KOPT-K1 (cell line): ENCODE results near the gene SLC35A5.
"Not testable (repeated sequence)": the region's sequence is repeated elsewhere in the genome, so short reads cannot be mapped to it uniquely, and the experiment has no call there.

Experiments used
- H3K27ac ChIP-seq: fragments of 200-600 bp; sonication (generic); 2 replicates; pipeline ENCODE4 v1.5.1; 2016; ENCODE audit warnings: antibody characterized with exemption, mild to moderate bottlenecking, low read depth, low read length; ENCODE audit not compliant: poor library complexity, severe bottlenecking
- H3K36me3 ChIP-seq: fragments of 200-600 bp; sonication (generic); 2 replicates; pipeline ENCODE4 v1.5.1; 2017; ENCODE audit warnings: antibody characterized with exemption, mild to moderate bottlenecking, low read length, moderate library complexity; ENCODE audit not compliant: insufficient read depth
- H3K9me3 ChIP-seq: fragments of 200-600 bp; sonication (generic); 2 replicates; pipeline ENCODE4 v1.5.1; 2017; ENCODE audit warnings: antibody characterized with exemption, low read length, mild to moderate bottlenecking; ENCODE audit not compliant: insufficient read depth, poor library complexity, severe bottlenecking

SLC35A5 gene

DNA sequence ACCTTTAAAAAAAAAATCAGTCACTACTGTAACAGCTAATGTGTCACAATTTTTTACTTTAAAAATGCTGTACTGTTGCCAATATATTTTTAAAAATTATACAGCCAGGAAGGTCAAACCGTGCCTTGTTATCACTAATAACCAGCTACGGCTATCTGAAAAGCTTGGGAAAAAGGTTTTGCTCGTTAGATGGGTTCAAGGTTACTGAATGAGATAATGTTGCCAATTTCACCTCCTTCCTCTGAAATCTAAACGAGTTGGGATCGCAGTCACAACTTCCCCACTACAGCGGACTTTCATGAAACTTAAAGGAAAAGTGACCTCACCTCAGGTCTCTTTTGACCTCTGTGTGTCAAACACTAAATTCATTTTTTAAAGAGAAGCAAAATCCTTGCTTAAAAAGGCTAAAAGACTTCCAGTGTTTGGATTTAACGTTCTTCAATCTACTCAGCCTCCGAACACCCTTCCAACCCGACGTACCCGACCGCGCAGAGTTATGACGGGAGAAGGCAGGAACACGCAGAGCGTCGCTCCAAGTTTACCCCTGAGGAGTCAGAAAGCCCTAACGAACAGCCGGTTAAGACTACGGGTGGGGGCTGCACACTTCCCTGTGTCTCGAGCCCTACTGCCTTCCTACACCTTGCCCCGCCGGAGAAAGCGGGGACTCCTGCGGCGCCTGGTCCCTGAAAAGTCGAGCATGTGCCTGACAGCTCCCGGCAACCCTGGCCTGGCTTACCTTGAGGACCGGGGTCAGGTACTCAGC, 943 bp upstream of the SLC35A5 start:
- Histone ChIP-seq H3K9me3 (no peaks in the 10 kb centered on the region), H3K36me3 (peaks cover 15% of the 10 kb centered on the region), H3K27ac (peak overlapping the region; percentile 86)

DNA sequence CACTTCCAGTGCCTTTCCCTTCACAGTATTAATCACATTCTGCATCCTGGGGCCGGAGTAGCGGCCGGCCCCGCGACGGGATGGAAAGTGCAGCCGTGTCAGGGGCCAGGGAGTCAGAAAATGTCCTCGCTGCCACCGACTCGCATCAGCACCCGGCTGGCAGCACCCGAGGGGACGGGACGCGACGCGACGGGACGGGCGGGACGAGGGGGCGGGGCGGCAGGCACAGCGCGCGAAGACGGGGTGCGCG, 436 bp upstream of the SLC35A5 start:
- peaks cover 19% of the 10 kb centered on the region for H3K36me3 ChIP-seq
- H3K9me3 ChIP-seq = no peaks in the 10 kb centered on the region
- H3K27ac ChIP-seq = peak overlapping the region; percentile 86

DNA sequence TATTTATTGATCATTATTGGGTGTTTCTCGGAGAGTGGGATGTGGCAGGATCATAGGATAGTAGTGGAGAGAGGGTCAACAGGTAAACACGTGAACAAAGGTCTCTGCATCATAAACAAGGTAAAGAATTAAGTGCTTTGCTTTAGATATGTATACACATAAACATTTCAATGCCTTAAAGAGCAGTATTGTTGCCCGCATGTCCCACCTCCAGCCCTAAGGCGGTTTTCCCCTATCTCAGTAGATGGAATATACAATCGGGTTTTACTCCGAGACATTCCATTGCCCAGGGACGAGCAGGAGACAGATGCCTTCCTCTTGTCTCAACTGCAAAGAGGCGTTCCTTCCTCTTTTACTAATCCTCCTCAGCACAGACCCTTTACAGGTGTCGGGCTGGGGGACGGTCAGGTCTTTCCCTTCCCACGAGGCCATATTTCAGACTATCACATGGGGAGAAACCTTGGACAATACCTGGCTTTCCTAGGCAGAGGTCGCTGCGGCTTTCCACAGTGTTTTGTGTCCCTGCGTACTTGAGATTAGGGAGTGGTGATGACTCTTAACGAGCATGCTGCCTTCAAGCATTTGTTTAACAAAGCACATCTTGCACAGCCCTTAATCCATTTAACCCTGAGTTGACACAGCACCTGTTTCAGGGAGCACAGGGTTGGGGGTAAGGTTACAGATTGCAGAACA, 2.5 kb downstream of the SLC35A5 start:
- not testable (repeated sequence) for H3K27ac ChIP-seq, H3K9me3 ChIP-seq
- H3K36me3 ChIP-seq = peaks cover 25% of the 10 kb centered on the region

DNA sequence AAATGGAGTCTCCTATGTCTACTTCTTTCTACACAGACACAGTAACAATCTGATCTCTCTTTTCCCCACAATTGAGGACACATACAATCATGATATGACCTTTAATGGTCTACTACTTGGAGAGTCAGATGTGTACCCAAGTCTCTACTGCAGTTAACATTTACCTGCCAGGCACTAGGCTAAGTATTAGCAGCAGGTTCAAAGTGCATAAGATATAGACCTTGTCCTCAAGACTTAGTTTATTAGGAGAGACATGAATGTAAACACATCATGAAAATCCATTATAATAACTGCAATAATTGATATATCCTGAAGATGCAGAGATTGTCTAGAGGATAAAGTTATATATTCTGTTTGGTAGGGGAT, 3.1 kb downstream of the SLC35A5 start:
- no peak overlapping the region for H3K27ac ChIP-seq
- peaks cover 30% of the 10 kb centered on the region for H3K36me3 ChIP-seq
- H3K9me3 ChIP-seq = no peaks in the 10 kb centered on the region

DNA sequence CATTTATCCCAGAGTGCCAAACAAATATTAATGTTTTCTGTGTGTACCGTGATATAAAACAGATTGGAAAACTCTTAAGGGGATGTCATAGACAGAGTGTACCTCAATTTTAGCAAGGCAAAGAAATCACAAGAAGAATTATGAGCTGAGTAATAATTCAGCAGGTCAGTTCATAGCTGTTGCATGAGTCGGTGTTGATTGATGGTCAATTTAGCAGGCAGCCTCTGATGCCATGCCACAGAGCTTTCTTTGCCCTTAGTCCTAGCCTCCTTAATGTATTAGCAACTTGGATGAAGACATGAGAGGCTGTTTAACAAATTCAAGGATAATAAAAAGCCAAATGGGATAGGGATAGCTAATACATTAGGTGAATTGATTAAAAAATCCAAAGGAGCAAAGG, 6.8 kb downstream of the SLC35A5 start:
- Histone ChIP-seq H3K27ac (no peak overlapping the region), H3K9me3 (no peaks in the 10 kb centered on the region), H3K36me3 (peaks cover 61% of the 10 kb centered on the region)

DNA sequence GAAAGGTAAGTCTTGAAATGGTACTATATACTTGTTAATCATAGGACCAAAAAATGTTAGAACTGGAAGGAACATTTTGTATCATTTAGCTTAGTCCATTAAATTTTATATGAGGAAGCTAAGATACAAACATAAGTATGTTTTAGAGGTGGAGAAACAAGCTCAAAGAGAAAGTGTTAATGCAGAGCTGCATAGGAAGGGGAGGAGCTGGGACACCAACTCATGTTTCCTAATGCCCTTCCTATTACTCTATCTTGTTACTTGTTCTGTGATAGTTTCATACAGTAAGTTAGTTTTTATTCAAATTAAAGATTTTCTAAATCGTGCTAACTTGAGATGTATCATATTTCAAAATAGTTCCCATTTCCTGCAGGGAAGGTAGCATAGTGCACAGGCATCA, 7.4 kb downstream of the SLC35A5 start:
- peaks cover 67% of the 10 kb centered on the region for H3K36me3 ChIP-seq

DNA sequence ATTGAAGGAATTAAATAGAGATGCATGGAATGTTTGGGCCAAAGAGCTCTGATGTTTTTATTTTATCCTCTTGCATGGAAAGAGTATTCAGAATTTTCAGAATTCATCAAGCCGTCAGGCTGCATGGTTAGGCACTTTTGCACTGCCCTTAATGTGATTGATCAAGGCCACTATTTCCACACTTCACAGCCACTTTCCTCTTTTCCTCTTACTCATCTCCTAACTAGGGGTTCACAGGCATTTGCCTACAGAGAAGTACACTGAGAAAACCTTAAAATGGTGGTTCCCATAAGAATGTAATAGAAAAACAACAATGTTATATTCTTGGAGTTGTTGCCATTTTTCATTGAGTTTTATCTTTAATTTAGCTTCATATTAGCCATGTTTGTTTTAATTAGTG, 10.9 kb downstream of the SLC35A5 start:
- peaks cover 66% of the 10 kb centered on the region for H3K36me3 ChIP-seq
- no peaks in the 10 kb centered on the region for H3K9me3 ChIP-seq
- no peak overlapping the region for H3K27ac ChIP-seq

More for the DNA sequence above, 7.4 kb downstream of the SLC35A5 start:
- Histone ChIP-seq H3K9me3 (no peaks in the 10 kb centered on the region), H3K27ac (no peak overlapping the region)

DNA sequence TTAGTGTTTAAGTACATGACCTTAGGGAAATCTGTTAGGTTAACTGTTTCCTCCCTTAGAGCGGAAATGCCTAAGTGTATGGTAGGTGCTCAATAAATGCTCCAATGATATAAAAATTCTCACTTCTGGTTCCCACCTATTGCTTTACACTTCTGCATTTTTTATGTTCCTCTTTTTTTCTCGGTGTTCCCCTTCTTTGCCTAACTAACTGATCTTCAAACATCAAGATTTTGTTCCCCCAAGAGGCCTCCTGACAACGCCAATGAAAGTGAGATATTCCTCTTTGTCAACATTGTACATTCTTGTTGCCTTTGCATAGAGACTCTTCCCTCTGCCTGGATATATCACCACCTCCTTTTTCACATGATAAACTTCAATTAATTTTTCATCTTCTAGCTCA, 17.4 kb downstream of the SLC35A5 start:
- H3K36me3 ChIP-seq = peaks cover 62% of the 10 kb centered on the region
- no peak overlapping the region for H3K27ac ChIP-seq
- no peaks in the 10 kb centered on the region for H3K9me3 ChIP-seq

DNA sequence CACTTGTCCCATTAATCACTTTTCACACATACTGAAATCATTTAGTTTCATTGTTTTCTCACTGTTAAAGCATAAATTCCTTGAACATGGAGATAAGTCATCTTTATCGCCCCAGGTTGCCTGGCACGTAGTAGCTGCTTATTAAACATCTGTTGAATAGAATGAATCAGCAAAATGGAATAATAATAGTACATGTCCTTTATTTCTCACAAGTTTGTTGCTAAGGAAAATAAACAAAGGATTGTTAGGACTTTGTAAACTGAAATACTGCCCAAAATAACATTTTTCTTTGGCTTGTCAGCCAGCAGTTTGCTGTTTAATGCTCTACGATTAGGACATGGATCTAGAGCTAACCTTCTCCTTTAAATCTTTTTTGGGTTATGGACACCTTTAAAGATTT, 17.9 kb downstream of the SLC35A5 start:
- Histone ChIP-seq H3K36me3 (peaks cover 62% of the 10 kb centered on the region), H3K9me3 (no peaks in the 10 kb centered on the region), H3K27ac (no peak overlapping the region)

DNA sequence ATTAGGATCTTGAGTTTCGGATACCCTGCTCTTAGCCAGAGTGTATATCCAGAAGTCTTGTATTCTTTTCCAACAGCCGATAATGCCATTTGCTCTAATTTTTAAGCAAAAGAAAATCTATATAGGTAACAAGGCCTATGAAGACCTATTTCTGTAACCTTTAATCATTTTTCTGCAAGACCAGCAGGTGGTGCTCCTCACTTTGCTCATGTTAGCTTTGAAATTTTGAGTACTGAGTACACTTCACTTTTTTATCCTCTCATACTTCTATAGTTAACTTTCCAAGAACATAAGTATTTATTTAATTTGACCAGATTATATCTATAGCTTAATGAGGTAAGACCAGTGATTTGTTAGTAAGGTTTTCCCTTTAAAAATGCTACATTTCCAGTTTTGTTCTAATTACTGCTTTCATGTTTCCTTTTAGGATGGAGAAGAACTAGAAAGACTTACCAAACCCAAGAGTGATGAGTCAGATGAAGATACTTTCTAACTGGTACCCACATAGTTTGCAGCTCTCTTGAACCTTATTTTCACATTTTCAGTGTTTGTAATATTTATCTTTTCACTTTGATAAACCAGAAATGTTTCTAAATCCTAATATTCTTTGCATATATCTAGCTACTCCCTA, 20.5 kb downstream of the SLC35A5 start:
- no peak overlapping the region for H3K27ac ChIP-seq
- H3K36me3 ChIP-seq = peaks cover 68% of the 10 kb centered on the region
- H3K9me3 ChIP-seq = no peaks in the 10 kb centered on the region

DNA sequence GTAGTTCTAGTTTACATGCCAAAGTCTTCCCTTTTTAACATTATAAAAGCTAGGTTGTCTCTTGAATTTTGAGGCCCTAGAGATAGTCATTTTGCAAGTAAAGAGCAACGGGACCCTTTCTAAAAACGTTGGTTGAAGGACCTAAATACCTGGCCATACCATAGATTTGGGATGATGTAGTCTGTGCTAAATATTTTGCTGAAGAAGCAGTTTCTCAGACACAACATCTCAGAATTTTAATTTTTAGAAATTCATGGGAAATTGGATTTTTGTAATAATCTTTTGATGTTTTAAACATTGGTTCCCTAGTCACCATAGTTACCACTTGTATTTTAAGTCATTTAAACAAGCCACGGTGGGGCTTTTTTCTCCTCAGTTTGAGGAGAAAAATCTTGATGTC, 21.3 kb downstream of the SLC35A5 start:
- Histone ChIP-seq H3K36me3 (peaks cover 68% of the 10 kb centered on the region), H3K9me3 (no peaks in the 10 kb centered on the region), H3K27ac (no peak overlapping the region)

DNA sequence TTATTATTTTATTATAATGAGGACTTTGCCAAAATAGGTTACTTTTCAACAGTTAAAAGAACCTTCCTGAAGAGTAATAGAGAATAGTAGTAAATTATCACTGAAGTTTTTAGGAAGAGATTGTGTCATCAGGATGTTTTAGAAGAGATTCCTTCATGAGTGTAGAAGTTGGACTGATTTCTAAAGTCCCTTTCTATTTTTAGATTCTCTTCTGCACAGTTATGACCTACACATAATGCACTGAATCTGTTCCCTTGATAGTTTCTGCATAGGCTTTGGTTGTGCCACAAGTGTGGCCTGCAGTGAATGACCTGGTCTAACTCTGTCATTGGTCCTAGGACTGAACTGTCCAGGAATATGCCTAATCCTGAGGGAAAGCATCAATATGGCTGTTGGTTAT, 23.9 kb downstream of the SLC35A5 start:
- Histone ChIP-seq H3K9me3 (no peaks in the 10 kb centered on the region), H3K27ac (no peak overlapping the region), H3K36me3 (peaks cover 49% of the 10 kb centered on the region)

DNA sequence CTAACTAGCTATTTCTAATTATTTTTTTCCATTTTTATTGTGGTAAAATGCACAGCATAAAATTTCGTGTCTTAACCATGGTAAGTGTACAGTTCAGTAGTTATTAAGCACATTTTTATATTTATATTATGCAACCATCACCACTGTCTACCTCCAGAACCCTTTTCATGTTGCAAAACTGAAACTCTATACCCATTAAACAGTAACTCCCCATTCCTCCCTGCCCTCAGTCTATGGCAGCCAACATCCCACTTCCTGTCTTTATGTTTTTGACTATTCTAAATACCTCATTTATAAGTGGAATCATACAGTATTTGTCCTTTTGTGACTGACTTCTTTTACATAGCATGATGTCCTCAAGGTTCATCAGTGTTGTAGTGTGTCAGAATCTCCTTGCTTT, 25.5 kb downstream of the SLC35A5 start:
- Histone ChIP-seq H3K9me3 (no peaks in the 10 kb centered on the region), H3K27ac (no peak overlapping the region), H3K36me3 (peaks cover 37% of the 10 kb centered on the region)

DNA sequence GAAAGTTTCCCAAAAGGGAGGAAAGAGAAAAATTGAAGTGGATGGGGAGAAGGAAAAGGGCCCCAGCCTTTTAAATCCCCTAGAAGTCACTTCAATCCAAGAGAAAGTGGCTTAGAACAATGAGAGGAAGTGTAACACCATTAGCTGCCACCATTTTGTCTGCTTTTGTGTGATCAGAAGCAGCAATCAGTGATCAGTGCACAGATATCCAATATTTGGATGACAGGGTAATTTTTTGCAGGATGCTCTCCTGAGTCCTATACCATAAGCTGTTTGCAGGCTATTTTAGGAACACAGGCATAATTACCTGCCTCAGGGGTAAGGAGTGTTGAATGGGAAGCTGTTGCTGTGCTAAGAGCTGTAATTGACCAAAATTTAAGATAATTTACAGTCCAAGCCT, 31.4 kb downstream of the SLC35A5 start:
- Histone ChIP-seq H3K36me3 (no peaks in the 10 kb centered on the region; the same call in 1 of the 2 replicates), H3K9me3 (no peaks in the 10 kb centered on the region), H3K27ac (no peak overlapping the region)

DNA sequence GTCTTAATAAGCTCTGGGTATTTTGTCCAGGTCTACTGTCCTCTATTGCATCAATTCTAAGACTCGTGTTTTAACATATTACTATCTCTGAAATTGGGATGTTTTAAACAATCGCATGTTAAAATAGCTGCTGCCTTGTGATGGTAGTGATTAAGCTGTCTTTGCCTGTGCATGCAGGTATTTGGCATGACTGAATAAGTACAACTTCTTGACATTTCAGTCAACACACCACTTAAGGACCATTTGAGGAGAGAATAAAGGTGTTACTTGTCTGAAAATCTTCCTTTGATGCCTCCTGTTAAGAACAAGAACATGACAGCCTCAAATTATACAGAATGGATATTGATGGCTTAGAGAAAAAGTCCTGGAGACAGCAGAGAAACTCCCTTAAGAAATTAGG, 33.0 kb downstream of the SLC35A5 start:
- Histone ChIP-seq H3K36me3 (no peaks in the 10 kb centered on the region; the same call in 1 of the 2 replicates), H3K27ac (no peak overlapping the region), H3K9me3 (no peaks in the 10 kb centered on the region)

DNA sequence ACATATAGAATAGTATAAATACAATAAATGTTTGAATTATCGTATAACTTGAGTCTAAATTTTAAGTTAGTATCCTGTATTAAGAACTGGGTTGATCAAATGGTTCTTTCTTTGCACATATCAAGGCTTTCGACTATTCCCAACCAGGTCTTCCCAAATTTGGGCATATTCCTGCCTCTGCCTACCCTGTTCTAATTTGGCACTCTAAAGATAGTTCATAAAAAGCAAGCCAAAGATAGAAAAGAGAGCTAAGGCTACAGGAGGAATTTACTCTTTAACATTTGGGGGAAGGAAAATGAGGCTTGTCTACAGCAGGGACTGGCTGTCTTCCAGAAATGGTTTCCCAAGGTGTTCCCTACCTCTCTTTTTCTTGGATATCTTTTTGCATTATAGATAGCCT, 36.1 kb downstream of the SLC35A5 start:
- Histone ChIP-seq H3K36me3 (no peaks in the 10 kb centered on the region; the same call in 1 of the 2 replicates), H3K27ac (no peak overlapping the region), H3K9me3 (no peaks in the 10 kb centered on the region)
